Keratinocyte (primary cell): ENCODE results near the gene FBLN7. TPM values are rescaled to one million over a fixed set of nuclear protein-coding genes. Genes with fewer than 3 reads are reported as not detected.
"Not testable (repeated sequence)": the region's sequence is repeated elsewhere in the genome, so short reads cannot be mapped to it uniquely, and the experiment has no call there.

Experiments used
- DNase-seq: peaks from one replicate; pipeline ENCODE4 v3.0.0-alpha.2; 2011; ENCODE audit warnings: low read depth, missing footprints, low spot score
- FAIRE-seq: peaks from 2 replicates; lab custom pipeline; 2011; peaks lifted over from hg19 to GRCh38; lab: Jason Lieb, UNC
- H2AFZ ChIP-seq: 2 replicates; pipeline ENCODE4 v1.6.0; 2012; ENCODE audit warnings: low read length, control low read depth, inconsistent platforms; ENCODE audit not compliant: control insufficient read depth
- H3K27ac ChIP-seq: 2 replicates; pipeline ENCODE4 v1.5.1; 2011; ENCODE audit warnings: low read length; ENCODE audit not compliant: control insufficient read depth, insufficient read depth
- H3K27me3 ChIP-seq: 3 replicates; pipeline ENCODE4 v1.6.0; 2011; ENCODE audit warnings: low read length; ENCODE audit not compliant: control insufficient read depth, insufficient read depth; ENCODE audit errors: extremely low read depth
- H3K36me3 ChIP-seq, 2 experiments: 2 replicates in 1 of 2; 3 replicates in 1 of 2; pipeline ENCODE4 v1.5.1; 2011; ENCODE audit warnings: low read length in 2 of 2, mild to moderate bottlenecking in 1 of 2; ENCODE audit not compliant: control insufficient read depth in 2 of 2, insufficient read depth in 2 of 2; ENCODE audit errors: extremely low read depth in 1 of 2
- H3K4me1 ChIP-seq: 3 replicates; pipeline ENCODE4 v1.5.1; 2011; ENCODE audit warnings: low read length; ENCODE audit not compliant: control insufficient read depth, insufficient read depth; ENCODE audit errors: extremely low read depth
- H3K4me2 ChIP-seq: 3 replicates; pipeline ENCODE4 v1.6.0; 2011; ENCODE audit warnings: low read depth, low read length; ENCODE audit not compliant: control insufficient read depth, insufficient read depth; ENCODE audit errors: extremely low read depth
- H3K4me3 ChIP-seq, 3 experiments: fragments of 200-600 bp in 1 of 3; sonication (generic) in 1 of 3; 2 replicates in 2 of 3; 3 replicates in 1 of 3; pipeline ENCODE4 v1.5.1; 2011 to 2016; ENCODE audit warnings: low read length in 3 of 3, mild to moderate bottlenecking in 3 of 3, control low read depth in 2 of 3, inconsistent platforms in 1 of 3, low read depth in 1 of 3, mixed read lengths in 1 of 3, mixed run types in 1 of 3, moderate library complexity in 1 of 3; ENCODE audit not compliant: control insufficient read depth in 2 of 3, insufficient read depth in 2 of 3; ENCODE audit errors: extremely low read depth in 1 of 3
- H3K79me2 ChIP-seq: 2 replicates; pipeline ENCODE4 v1.6.0; 2012; ENCODE audit warnings: low read length; ENCODE audit not compliant: control insufficient read depth, insufficient read depth
- H3K9ac ChIP-seq: 3 replicates; pipeline ENCODE4 v1.6.0; 2011; ENCODE audit warnings: low read length; ENCODE audit not compliant: control insufficient read depth, insufficient read depth; ENCODE audit errors: extremely low read depth
- H3K9me1 ChIP-seq: 3 replicates; pipeline ENCODE4 v1.6.0; 2011; ENCODE audit warnings: low read length; ENCODE audit not compliant: control insufficient read depth, insufficient read depth; ENCODE audit errors: extremely low read depth
- H3K9me3 ChIP-seq: 2 replicates; pipeline ENCODE4 v1.5.1; 2012; ENCODE audit warnings: low read depth, low read length; ENCODE audit not compliant: control insufficient read depth
- H4K20me1 ChIP-seq: 3 replicates; pipeline ENCODE4 v1.6.0; 2011; ENCODE audit warnings: low read length; ENCODE audit not compliant: control insufficient read depth, insufficient read depth; ENCODE audit errors: extremely low read depth
- EZH2 ChIP-seq: IDR thresholded peaks from one replicate; pipeline ENCODE4 v1.6.1; 2012; ENCODE audit warnings: inconsistent platforms, mild to moderate bottlenecking, low read length, moderate library complexity
- dilution Hi-C: fragments of 300-500 bp; cut with MboI; formaldehyde crosslinking; loops from one replicate; pipeline ENCODE4 v1.7.0; 2020; ENCODE audit warnings: low sequenced_read_pairs; ENCODE audit not compliant: extremely low pct_ligation_motif_present
- polyA plus RNA-seq, 5 experiments: library from polyadenylated mRNA; depleted of rRNA in 3 of 5; stranded (reverse) in 3 of 5; stranded (forward) in 1 of 5; unstranded in 1 of 5; fragments of >200 nt; gene quantifications; 1 replicate in 1 of 5; 2 replicates in 3 of 5; 3 replicates in 1 of 5; pipeline versions ENCODE4 v1.2.1 to v1.2.3, GENCODE V29; 2011 to 2012; ENCODE audit warnings: missing spikeins in 2 of 5, low read depth in 1 of 5, low replicate concordance in 1 of 5
- TF ChIP-seq, protein P1 (sequence below), 3 experiments: IDR thresholded peaks in 1 of 3; conservative IDR thresholded peaks in 1 of 3; optimal IDR thresholded peaks in 1 of 3; 2 replicates in 2 of 3; 3 replicates in 1 of 3; pipeline versions ENCODE3 to v1.5.1; 2011; ENCODE audit warnings: low read length in 3 of 3, mild to moderate bottlenecking in 3 of 3, moderate library complexity in 2 of 3, control low read depth in 1 of 3, inconsistent platforms in 1 of 3; ENCODE audit not compliant: insufficient read depth in 2 of 3; ENCODE audit errors: extremely low read depth in 1 of 3

Gene FBLN7
- polyA plus RNA-seq, 1 donor (not counting 4 experiments of a cell fraction or from before 2014, with no cell fraction given): not detected

- no peak overlapping the region for H3K9ac ChIP-seq
- no peaks in the 10 kb centered on the region for H4K20me1 ChIP-seq
- H3K36me3 ChIP-seq: peaks cover 6 to 16% of the 10 kb centered on the region in 2 experiments
- no peaks in the 10 kb centered on the region for H3K4me1 ChIP-seq
- no peak for FAIRE-seq
- no peak overlapping the region for H3K4me2 ChIP-seq
- H3K4me3 ChIP-seq: no peak overlapping the region
- no peaks in the 10 kb centered on the region for H3K27me3 ChIP-seq
- DNase-seq: no peak
- TF ChIP-seq, protein P1, sequence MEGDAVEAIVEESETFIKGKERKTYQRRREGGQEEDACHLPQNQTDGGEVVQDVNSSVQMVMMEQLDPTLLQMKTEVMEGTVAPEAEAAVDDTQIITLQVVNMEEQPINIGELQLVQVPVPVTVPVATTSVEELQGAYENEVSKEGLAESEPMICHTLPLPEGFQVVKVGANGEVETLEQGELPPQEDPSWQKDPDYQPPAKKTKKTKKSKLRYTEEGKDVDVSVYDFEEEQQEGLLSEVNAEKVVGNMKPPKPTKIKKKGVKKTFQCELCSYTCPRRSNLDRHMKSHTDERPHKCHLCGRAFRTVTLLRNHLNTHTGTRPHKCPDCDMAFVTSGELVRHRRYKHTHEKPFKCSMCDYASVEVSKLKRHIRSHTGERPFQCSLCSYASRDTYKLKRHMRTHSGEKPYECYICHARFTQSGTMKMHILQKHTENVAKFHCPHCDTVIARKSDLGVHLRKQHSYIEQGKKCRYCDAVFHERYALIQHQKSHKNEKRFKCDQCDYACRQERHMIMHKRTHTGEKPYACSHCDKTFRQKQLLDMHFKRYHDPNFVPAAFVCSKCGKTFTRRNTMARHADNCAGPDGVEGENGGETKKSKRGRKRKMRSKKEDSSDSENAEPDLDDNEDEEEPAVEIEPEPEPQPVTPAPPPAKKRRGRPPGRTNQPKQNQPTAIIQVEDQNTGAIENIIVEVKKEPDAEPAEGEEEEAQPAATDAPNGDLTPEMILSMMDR (optimal IDR thresholded peaks at IDR 0.05 in 1 of 3, IDR thresholded peaks at IDR 0.05 in 1 of 3, conservative IDR thresholded peaks at IDR 0.05 in 1 of 3; ENCODE audit: extremely low read depth in 1 of 3, insufficient read depth in 2 of 3, low read length in 3 of 3): no peak
- no peak for TF ChIP-seq EZH2
- no peak overlapping the region for H2AFZ ChIP-seq
- no peaks in the 10 kb centered on the region for H3K79me2 ChIP-seq
- H3K27ac ChIP-seq: no peak overlapping the region
- no peaks in the 10 kb centered on the region for H3K9me3 ChIP-seq
- dilution Hi-C loops: no loop called here
- H3K9me1 ChIP-seq: no peaks in the 10 kb centered on the region
These were observed 27.2 kb upstream of the FBLN7 start for GRCh38 chr2:112110966-112111365.

- H3K9me1 ChIP-seq, H3K4me3 ChIP-seq, DNase-seq, H3K4me1 ChIP-seq, H3K27ac ChIP-seq, H3K9me3 ChIP-seq, H3K79me2 ChIP-seq, H2AFZ ChIP-seq, H3K9ac ChIP-seq, H3K27me3 ChIP-seq, FAIRE-seq, H3K4me2 ChIP-seq, dilution Hi-C loops, H4K20me1 ChIP-seq: not testable (repeated sequence)
- H3K36me3 ChIP-seq: peaks cover 10 to 12% of the 10 kb centered on the region in 2 experiments
These were observed 24.8 kb upstream of the FBLN7 start for GRCh38 chr2:112113354-112113753.

DNA sequence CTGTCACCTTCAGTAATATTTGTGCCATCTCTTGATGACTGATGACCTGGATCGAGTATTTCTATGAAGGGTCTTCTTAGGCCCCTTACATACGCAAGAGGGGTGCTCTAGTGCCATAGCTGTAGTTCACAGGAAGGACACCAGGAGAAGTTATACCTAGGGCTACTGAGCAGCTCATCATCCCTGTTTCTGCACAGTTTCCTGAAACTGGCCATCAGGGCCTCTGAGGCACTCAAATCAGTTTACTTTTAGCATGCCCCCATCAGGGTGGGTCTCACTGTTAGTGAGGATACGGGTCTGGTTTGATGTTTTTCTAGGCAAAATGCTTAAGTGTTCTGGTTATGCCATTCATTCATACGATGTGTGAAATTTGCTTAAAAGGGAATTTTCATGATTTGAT is 20.0 kb upstream of the FBLN7 start:
- no peak for DNase-seq
- Histone ChIP-seq H3K4me3 (no peak overlapping the region), H3K4me1 (no peaks in the 10 kb centered on the region), H2AFZ (no peak overlapping the region), H3K27ac (no peak overlapping the region), H3K9ac (no peak overlapping the region), H3K79me2 (no peaks in the 10 kb centered on the region), H3K4me2 (no peak overlapping the region), H3K9me1 (no peaks in the 10 kb centered on the region), H4K20me1 (no peaks in the 10 kb centered on the region), H3K36me3 (peaks cover 0 to 5% of the 10 kb centered on the region in 2 experiments), H3K27me3 (no peaks in the 10 kb centered on the region), H3K9me3 (no peaks in the 10 kb centered on the region)
- FAIRE-seq: no peak
- no peak for TF ChIP-seq EZH2
- TF ChIP-seq, protein P1 (optimal IDR thresholded peaks at IDR 0.05 in 1 of 3, IDR thresholded peaks at IDR 0.05 in 1 of 3, conservative IDR thresholded peaks at IDR 0.05 in 1 of 3; ENCODE audit: extremely low read depth in 1 of 3, insufficient read depth in 2 of 3, low read length in 3 of 3): peak in 2 of 3 experiments; percentile 13 to 24
- dilution Hi-C loops: no loop called here
